Osteocyte (in vitro differentiated cells): ENCODE measurements around the gene GCHFR. TPM values are rescaled to one million over a fixed set of nuclear protein-coding genes. Genes with fewer than 3 reads are reported as not detected.

Experiments
- DNase-seq: peaks from one replicate; pipeline ENCODE4 v3.0.0; 2021; ENCODE audit warnings: mixed read lengths; ENCODE audit not compliant: unreplicated experiment; ENCODE audit errors: extremely low spot score
- H3K27ac Mint-ChIP-seq: one replicate; pipeline ENCODE4 v1.8.0; 2021; ENCODE audit warnings: mild to moderate bottlenecking, mixed read lengths; ENCODE audit not compliant: unreplicated experiment
- H3K27me3 Mint-ChIP-seq: one replicate; pipeline ENCODE4 v1.8.0; 2021; ENCODE audit warnings: mixed read lengths; ENCODE audit not compliant: unreplicated experiment
- H3K36me3 Mint-ChIP-seq: one replicate; pipeline ENCODE4 v1.8.0; 2021; ENCODE audit warnings: mixed read lengths; ENCODE audit not compliant: unreplicated experiment
- H3K4me1 Mint-ChIP-seq: one replicate; pipeline ENCODE4 v1.8.0; 2021; ENCODE audit warnings: mixed read lengths; ENCODE audit not compliant: unreplicated experiment
- H3K4me3 Mint-ChIP-seq: one replicate; pipeline ENCODE4 v1.8.0; 2021; ENCODE audit warnings: mild to moderate bottlenecking, moderate library complexity, mixed read lengths; ENCODE audit not compliant: unreplicated experiment
- H3K9me3 Mint-ChIP-seq: one replicate; pipeline ENCODE4 v1.8.0; 2021; ENCODE audit warnings: mixed read lengths; ENCODE audit not compliant: unreplicated experiment
- total RNA-seq: library from RNA; stranded (reverse); gene quantifications from 2 replicates; pipeline ENCODE4 v1.2.1, GENCODE V29; 2021
- TF ChIP-seq, protein P1 (sequence below): fragments of 200-600 bp; sonication (generic); IDR thresholded peaks from 2 replicates; pipeline ENCODE4 v1.5.0; 2021; ENCODE audit warnings: antibody characterized with exemption, mild to moderate bottlenecking, moderate library complexity

GCHFR gene
- total RNA-seq, 1 donor from 2014 or later: 3.8 TPM

DNA sequence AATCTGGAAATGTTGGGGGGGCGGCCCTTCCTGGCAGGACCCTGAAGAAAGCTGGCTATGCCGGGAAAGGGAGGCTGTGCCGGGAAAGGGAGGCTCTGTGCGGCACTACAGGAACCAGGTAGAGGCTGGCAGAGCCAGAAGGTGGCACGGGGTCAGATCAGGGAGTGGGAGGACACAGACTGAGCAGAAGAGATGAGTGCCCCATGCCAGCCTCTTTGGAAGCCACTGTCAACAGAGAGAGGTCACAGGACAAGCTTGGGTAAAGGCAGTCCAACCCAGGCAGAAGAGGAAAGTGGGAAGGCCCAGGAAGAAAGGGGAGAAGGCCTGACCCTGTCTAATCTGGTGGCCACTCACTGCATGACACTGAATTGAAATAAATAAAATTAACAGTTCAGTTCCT is 7.4 kb downstream of the GCHFR start:
- Mint-ChIP-seq H3K4me1 (peaks cover 22% of the 10 kb centered on the region), H3K9me3 (no peaks in the 10 kb centered on the region), H3K27ac (no peak overlapping the region), H3K4me3 (no peak overlapping the region), H3K36me3 (peaks cover 21% of the 10 kb centered on the region), H3K27me3 (no peaks in the 10 kb centered on the region)
- DNase-seq: no peak
- TF ChIP-seq, protein P1, sequence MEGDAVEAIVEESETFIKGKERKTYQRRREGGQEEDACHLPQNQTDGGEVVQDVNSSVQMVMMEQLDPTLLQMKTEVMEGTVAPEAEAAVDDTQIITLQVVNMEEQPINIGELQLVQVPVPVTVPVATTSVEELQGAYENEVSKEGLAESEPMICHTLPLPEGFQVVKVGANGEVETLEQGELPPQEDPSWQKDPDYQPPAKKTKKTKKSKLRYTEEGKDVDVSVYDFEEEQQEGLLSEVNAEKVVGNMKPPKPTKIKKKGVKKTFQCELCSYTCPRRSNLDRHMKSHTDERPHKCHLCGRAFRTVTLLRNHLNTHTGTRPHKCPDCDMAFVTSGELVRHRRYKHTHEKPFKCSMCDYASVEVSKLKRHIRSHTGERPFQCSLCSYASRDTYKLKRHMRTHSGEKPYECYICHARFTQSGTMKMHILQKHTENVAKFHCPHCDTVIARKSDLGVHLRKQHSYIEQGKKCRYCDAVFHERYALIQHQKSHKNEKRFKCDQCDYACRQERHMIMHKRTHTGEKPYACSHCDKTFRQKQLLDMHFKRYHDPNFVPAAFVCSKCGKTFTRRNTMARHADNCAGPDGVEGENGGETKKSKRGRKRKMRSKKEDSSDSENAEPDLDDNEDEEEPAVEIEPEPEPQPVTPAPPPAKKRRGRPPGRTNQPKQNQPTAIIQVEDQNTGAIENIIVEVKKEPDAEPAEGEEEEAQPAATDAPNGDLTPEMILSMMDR: no peak

DNA sequence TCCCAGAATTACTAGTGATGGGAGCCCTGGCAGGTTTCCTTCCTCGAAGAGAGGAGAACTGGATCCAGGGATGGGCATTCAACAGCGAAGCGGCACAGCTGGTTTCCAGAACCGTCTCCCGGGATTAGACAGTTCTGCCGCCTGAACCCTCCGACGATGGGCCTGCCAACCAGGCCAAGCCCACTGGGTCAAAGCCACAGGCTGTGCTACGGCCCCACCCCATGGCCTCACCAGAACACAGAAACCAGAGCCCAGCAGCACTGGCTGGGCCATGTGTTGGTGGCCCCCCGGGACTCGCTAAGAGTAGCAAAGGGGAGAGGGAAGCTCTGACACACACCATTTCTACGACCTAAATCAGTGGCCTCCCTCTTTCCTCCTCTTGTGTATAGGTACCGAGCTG is 8.1 kb downstream of the GCHFR start:
- Mint-ChIP-seq H3K9me3 (no peaks in the 10 kb centered on the region), H3K4me1 (peaks cover 26% of the 10 kb centered on the region), H3K27me3 (no peaks in the 10 kb centered on the region), H3K4me3 (no peak overlapping the region), H3K27ac (no peak overlapping the region), H3K36me3 (peaks cover 26% of the 10 kb centered on the region)
- TF ChIP-seq, protein P1: no peak
- DNase-seq: no peak

DNA sequence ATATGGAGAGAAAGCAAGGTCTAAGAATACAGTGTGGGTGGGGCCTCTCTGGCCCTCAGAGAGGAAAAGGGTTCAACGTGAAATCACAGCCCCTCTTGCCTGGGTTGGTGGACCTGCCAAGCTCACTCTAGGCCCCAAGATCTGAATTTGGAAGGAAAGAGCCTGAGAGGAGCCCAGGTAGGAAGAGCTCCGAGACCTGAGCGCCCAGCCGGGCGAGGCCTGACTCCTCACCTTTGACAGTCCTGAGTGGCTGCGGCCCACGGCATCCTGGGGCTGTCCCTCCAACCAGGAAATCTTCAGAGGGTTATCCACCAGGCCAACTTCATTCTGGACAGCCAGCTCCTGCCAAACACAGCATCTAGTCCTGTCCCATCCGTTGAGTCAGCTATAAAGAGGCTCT is 9.6 kb downstream of the GCHFR start:
- Mint-ChIP-seq H3K36me3 (peaks cover 26% of the 10 kb centered on the region), H3K27ac (no peak overlapping the region), H3K4me3 (no peak overlapping the region), H3K27me3 (no peaks in the 10 kb centered on the region), H3K4me1 (peaks cover 32% of the 10 kb centered on the region), H3K9me3 (no peaks in the 10 kb centered on the region)
- DNase-seq: no peak
- TF ChIP-seq, protein P1: no peak

DNA sequence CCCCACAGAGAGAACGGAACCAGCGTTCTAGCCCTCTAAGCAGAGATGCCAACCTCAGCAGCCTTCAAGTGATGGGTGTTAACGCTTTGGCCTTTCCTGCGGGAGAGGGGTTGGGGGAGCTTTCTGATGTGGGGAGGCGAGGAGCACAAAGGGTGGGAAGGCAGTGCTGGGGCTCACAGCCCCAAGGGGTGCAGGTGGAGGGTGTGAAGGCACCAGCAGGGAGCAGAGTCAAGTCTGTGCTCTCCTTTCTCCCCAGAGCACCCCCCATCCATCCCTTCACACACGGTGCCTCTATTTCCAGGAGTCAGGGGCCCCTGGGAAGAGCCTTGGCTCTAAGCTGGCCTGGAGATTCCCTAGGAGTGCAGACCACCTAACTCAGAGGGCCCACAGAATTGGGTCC is 10.0 kb downstream of the GCHFR start:
- H3K36me3 Mint-ChIP-seq: peaks cover 26% of the 10 kb centered on the region
- H3K27ac Mint-ChIP-seq: no peak overlapping the region
- no peaks in the 10 kb centered on the region for H3K27me3 Mint-ChIP-seq
- no peaks in the 10 kb centered on the region for H3K9me3 Mint-ChIP-seq
- TF ChIP-seq, protein P1: no peak
- DNase-seq: no peak
- peaks cover 29% of the 10 kb centered on the region for H3K4me1 Mint-ChIP-seq
- no peak overlapping the region for H3K4me3 Mint-ChIP-seq

DNA sequence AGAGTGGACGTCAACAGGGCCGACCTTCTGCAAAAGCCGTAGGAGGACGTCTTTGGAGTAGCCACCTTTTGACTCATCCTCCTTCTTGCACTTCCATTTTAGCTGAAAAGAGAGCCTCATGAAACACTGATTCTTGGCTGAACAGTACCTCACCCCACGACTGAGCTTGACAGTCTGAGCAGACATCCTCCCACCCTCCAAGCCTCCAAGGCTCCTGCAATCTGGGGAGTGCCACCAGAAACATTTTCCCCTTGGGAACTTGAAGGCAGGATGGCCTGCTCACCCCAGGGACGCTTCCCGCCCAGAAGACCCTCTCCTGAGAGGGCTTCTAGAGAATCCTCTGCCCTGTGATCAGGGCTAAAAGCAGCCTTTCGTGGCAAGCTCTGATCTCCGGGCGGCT is 11.1 kb downstream of the GCHFR start:
- Mint-ChIP-seq H3K4me3 (no peak overlapping the region), H3K27me3 (no peaks in the 10 kb centered on the region), H3K36me3 (peaks cover 33% of the 10 kb centered on the region), H3K27ac (no peak overlapping the region), H3K4me1 (peaks cover 20% of the 10 kb centered on the region), H3K9me3 (no peaks in the 10 kb centered on the region)
- DNase-seq: no peak
- TF ChIP-seq, protein P1: no peak
